Breast epithelium (tissue), 4 donors: Measurements from ENCODE around the gene TGM1. TPM values are rescaled to one million over a fixed set of nuclear protein-coding genes. Genes with fewer than 3 reads are reported as not detected.

ENCODE experiments used
- DNase-seq, 2 donors: peaks; one replicate each; pipeline ENCODE4 v3.0.0-alpha.2; 2019; ENCODE audit warnings: low spot score in 2 of 2
- H3K27ac ChIP-seq, 2 donors: fragments of 200-600 bp; sonication (generic) in 1 of 2; one replicate each; pipeline ENCODE4 v1.5.1; 2016 to 2019; ENCODE audit warnings: mild to moderate bottlenecking in 1 of 2
- H3K27me3 ChIP-seq, 2 donors: fragments of 200-600 bp; sonication (generic) in 1 of 2; one replicate each; pipeline versions ENCODE4 v1.5.1 to v1.6.0; 2017 to 2019; ENCODE audit warnings: control low read depth in 1 of 2, mild to moderate bottlenecking in 1 of 2
- H3K36me3 ChIP-seq: fragments of 200-600 bp; one replicate; pipeline ENCODE4 v1.5.1; 2019
- H3K4me1 ChIP-seq, 2 donors: fragments of 200-600 bp; sonication (generic); one replicate each; pipeline ENCODE4 v1.5.1; 2016 to 2019; ENCODE audit warnings: control low read depth in 1 of 2
- H3K4me3 ChIP-seq, 3 donors: fragments of 200-600 bp; sonication (generic); 1 replicate in 2 of 3; 2 replicates in 1 of 3; pipeline ENCODE4 v1.5.1; 2016 to 2019; ENCODE audit warnings: mild to moderate bottlenecking in 3 of 3, moderate library complexity in 2 of 3
- H3K9me3 ChIP-seq, 2 donors: fragments of 200-600 bp; sonication (generic) in 1 of 2; one replicate each; pipeline ENCODE4 v1.5.1; 2016 to 2019; ENCODE audit warnings: control low read depth in 1 of 2
- POLR2A ChIP-seq: fragments of 450-650 bp; IDR thresholded peaks from one replicate; pipeline ENCODE4 v1.6.1; 2016; ENCODE audit warnings: antibody characterized with exemption, mild to moderate bottlenecking, moderate library complexity
- POLR2AphosphoS5 ChIP-seq, 3 donors: sonication (generic); formaldehyde crosslinking; IDR thresholded peaks; one replicate each; pipeline ENCODE4 v1.6.1; 2017; ENCODE audit warnings: antibody characterized with exemption in 3 of 3
- intact Hi-C: fragments of 100-400 bp; cut with DNase I; formaldehyde crosslinking; loops from one replicate; pipeline ENCODE4 v1.15.1; 2023; ENCODE audit warnings: low total_unique reads
- total RNA-seq, 3 donors: library from RNA; depleted of rRNA; stranded (reverse); fragments of >200 nt; gene quantifications; one replicate each; pipeline ENCODE4 v1.1.0, GENCODE V29; 2016
- TF ChIP-seq, protein P1 (sequence below), 3 donors: fragments of 450-650 bp; IDR thresholded peaks; one replicate each; pipeline ENCODE4 v1.5.1; 2016 to 2017; ENCODE audit warnings: antibody characterized with exemption in 3 of 3, mild to moderate bottlenecking in 3 of 3, moderate library complexity in 3 of 3

Gene TGM1
- total RNA-seq, 3 donors from 2014 or later: 0.32 to 18.7 (median 1.6) TPM

DNA sequence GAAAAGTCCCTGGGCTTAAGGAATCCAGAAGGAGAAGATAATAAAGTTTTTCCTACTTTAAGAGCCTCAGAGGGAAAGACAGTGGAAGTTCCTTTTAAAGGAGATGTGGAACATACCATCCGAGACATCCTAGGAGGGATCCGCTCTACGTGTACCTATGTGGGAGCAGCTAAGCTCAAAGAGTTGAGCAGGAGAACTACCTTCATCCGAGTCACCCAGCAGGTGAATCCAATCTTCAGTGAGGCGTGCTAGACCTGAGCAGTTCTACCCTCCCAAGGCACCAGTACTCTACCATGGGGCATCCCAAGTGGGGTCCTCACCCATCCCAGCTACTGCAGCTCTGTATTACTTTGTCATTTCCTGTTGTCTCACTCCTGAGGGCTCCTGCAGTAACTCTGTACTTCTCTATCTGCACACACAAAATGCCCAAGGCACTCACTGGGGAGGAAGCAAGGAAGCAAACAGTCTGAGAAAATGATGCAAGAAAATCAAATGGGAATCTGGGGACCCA is 24.4 kb downstream of the TGM1 start:
- no peak for DNase-seq
- H3K36me3 ChIP-seq: no peaks in the 10 kb centered on the region
- H3K4me1 ChIP-seq: peaks cover 3 to 24% of the 10 kb centered on the region in 2 donors
- no peaks in the 10 kb centered on the region for H3K9me3 ChIP-seq
- no peak for TF ChIP-seq POLR2AphosphoS5 (IDR thresholded peaks at IDR 0.05)
- H3K27me3 ChIP-seq: no peaks in the 10 kb centered on the region
- peak overlapping the region in 1 of 2 donors; percentile 16 for H3K27ac ChIP-seq
- H3K4me3 ChIP-seq: no peak overlapping the region
- intact Hi-C loops: no loop called here

DNA sequence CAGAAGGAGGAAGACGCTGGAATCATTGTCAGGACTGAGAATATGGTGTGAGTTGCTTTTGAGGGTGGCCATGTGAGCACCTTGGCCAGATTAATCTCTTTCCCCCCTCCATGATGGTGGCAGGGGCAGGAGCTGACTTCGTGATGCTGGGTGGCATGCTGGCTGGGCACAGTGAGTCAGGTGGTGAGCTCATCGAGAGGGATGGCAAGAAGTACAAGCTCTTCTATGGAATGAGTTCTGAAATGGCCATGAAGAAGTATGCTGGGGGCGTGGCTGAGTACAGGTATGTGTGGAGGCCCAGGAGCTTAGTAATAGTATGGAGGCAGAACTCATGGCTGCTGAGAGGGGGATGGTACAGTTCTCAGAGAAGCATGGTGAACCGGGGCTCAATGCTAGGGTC is 24.9 kb downstream of the TGM1 start:
- intact Hi-C loops: no loop called here
- no peak for DNase-seq
- H3K4me3 ChIP-seq: no peak overlapping the region
- H3K27me3 ChIP-seq: no peaks in the 10 kb centered on the region
- H3K27ac ChIP-seq: peak overlapping the region in 1 of 2 donors; percentile 16
- TF ChIP-seq POLR2A (no peak), POLR2AphosphoS5 (IDR thresholded peaks at IDR 0.05) (no peak)
- TF ChIP-seq, protein P1, sequence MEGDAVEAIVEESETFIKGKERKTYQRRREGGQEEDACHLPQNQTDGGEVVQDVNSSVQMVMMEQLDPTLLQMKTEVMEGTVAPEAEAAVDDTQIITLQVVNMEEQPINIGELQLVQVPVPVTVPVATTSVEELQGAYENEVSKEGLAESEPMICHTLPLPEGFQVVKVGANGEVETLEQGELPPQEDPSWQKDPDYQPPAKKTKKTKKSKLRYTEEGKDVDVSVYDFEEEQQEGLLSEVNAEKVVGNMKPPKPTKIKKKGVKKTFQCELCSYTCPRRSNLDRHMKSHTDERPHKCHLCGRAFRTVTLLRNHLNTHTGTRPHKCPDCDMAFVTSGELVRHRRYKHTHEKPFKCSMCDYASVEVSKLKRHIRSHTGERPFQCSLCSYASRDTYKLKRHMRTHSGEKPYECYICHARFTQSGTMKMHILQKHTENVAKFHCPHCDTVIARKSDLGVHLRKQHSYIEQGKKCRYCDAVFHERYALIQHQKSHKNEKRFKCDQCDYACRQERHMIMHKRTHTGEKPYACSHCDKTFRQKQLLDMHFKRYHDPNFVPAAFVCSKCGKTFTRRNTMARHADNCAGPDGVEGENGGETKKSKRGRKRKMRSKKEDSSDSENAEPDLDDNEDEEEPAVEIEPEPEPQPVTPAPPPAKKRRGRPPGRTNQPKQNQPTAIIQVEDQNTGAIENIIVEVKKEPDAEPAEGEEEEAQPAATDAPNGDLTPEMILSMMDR (IDR thresholded peaks at IDR 0.05): no peak
- no peaks in the 10 kb centered on the region for H3K9me3 ChIP-seq
- H3K4me1 ChIP-seq: peaks cover 3 to 29% of the 10 kb centered on the region in 2 donors
- H3K36me3 ChIP-seq: no peaks in the 10 kb centered on the region

GRCh38 chr14:24237463-24237955 is 25.5 kb downstream of the TGM1 start:
- H3K27ac ChIP-seq: no peak overlapping the region
- no peak for TF ChIP-seq POLR2A
- TF ChIP-seq POLR2AphosphoS5 (IDR thresholded peaks at IDR 0.05): no peak
- TF ChIP-seq, protein P1 (IDR thresholded peaks at IDR 0.05): no peak
- no peak for DNase-seq
- H3K4me3 ChIP-seq: no peak overlapping the region
- intact Hi-C loops: no loop called here
- H3K4me1 ChIP-seq: peaks cover 3 to 31% of the 10 kb centered on the region in 2 donors
- H3K9me3 ChIP-seq: no peaks in the 10 kb centered on the region
- no peaks in the 10 kb centered on the region for H3K27me3 ChIP-seq
- H3K36me3 ChIP-seq: no peaks in the 10 kb centered on the region

DNA sequence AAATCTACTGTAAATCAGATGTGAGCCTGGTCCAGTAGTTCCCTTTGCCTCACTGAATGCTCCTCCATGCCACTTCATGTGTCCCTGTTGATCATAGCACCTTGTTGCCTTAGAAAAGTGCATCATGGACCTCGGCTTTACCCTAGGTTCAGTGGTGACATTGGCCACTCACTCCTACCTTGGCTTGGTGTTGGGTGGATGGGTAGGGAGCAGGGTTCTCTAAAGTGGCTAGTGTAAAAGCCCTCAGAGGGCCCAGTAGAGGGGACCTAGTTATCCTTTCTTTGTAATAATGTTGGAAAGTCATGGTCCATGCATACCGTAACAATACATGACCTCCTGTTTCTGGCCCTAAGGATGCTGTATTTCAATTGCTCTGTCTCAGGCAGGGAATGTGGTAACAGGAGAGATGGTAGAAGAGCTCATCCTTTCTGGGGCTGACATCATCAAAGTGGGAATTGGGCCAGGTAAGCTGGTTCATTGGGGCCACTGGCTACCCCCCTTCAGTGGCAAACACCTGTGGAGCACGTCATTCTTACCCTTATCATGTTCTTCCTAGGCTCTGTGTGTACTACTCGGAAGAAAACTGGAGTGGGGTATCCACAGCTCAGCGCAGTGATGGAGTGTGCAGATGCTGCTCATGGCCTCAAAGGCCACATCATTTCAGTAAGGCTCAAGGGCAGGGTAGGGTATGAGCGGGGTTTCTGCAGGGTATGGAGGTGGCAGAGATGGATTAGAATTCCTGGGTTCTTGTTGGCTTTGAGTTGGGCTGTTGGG is 26.1 kb downstream of the TGM1 start:
- Histone ChIP-seq H3K27ac (no peak overlapping the region), H3K4me1 (peaks cover 3 to 31% of the 10 kb centered on the region in 2 donors), H3K27me3 (no peaks in the 10 kb centered on the region), H3K36me3 (no peaks in the 10 kb centered on the region), H3K4me3 (no peak overlapping the region), H3K9me3 (no peaks in the 10 kb centered on the region)
- intact Hi-C loops: no loop called here
- no peak for DNase-seq
- TF ChIP-seq POLR2AphosphoS5 (IDR thresholded peaks at IDR 0.05) (no peak), POLR2A (no peak)
- TF ChIP-seq, protein P1 (IDR thresholded peaks at IDR 0.05): no peak

- Histone ChIP-seq H3K9me3 (no peaks in the 10 kb centered on the region), H3K36me3 (no peaks in the 10 kb centered on the region), H3K27ac (no peak overlapping the region), H3K4me1 (peaks cover 4 to 34% of the 10 kb centered on the region in 2 donors), H3K27me3 (no peaks in the 10 kb centered on the region), H3K4me3 (no peak overlapping the region)
- TF ChIP-seq POLR2AphosphoS5 (IDR thresholded peaks at IDR 0.05) (no peak), POLR2A (no peak)
- TF ChIP-seq, protein P1 (IDR thresholded peaks at IDR 0.05): no peak
- no peak for DNase-seq
- intact Hi-C loops: no loop called here
Measured at GRCh38 chr14:24235804-24236688, 26.9 kb downstream of the TGM1 start.
